Stomach (tissue), 4 donors: ENCODE data around the gene PHLDB3.

ENCODE experiments used
- POLR2AphosphoS5 ChIP-seq, 3 donors: sonication (generic); formaldehyde crosslinking; IDR thresholded peaks; one replicate each; pipeline ENCODE4 v1.6.1; 2016; ENCODE audit warnings: antibody characterized with exemption in 3 of 3
- TF ChIP-seq, protein P1 (sequence below), 7 experiments: fragments of 450-650 bp in 4 of 7; fragments of 200-600 bp in 3 of 7; sonication (generic) in 3 of 7; IDR thresholded peaks; one replicate each; pipeline ENCODE4 v1.5.1; 2016 to 2019; ENCODE audit warnings: antibody characterized with exemption in 7 of 7, control low read depth in 2 of 7, mild to moderate bottlenecking in 1 of 7

DNA sequence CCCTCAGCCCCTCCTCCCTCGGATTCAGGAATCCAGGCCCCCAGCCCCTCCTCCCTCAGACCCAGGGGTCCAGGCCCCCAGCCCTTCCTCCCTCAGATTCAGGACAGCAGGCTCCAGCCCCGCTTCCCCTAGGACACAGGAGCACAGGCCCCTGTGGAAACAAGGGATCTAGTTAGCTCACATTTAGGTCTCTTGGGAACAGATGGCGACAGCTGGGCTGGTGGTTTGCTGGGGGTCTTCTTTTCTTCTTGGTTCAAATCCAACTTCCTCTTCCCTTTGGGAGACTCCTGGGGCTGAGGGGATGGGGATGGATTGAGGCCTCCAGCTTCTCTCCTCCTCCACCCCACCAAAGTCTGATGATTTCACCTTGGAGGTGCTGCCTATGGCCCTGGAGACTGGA is 48.1 kb upstream of the PHLDB3 start:
- TF ChIP-seq POLR2AphosphoS5 (IDR thresholded peaks at IDR 0.05) = no peak
- TF ChIP-seq, protein P1, sequence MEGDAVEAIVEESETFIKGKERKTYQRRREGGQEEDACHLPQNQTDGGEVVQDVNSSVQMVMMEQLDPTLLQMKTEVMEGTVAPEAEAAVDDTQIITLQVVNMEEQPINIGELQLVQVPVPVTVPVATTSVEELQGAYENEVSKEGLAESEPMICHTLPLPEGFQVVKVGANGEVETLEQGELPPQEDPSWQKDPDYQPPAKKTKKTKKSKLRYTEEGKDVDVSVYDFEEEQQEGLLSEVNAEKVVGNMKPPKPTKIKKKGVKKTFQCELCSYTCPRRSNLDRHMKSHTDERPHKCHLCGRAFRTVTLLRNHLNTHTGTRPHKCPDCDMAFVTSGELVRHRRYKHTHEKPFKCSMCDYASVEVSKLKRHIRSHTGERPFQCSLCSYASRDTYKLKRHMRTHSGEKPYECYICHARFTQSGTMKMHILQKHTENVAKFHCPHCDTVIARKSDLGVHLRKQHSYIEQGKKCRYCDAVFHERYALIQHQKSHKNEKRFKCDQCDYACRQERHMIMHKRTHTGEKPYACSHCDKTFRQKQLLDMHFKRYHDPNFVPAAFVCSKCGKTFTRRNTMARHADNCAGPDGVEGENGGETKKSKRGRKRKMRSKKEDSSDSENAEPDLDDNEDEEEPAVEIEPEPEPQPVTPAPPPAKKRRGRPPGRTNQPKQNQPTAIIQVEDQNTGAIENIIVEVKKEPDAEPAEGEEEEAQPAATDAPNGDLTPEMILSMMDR (IDR thresholded peaks at IDR 0.05) = no peak
